Astrocyte (in vitro differentiated cells and primary cell): ENCODE measurements around the gene MYCBP2. TPM values are rescaled to one million over a fixed set of nuclear protein-coding genes. Genes with fewer than 3 reads are reported as not detected.

Experiments used
- DNase-seq: peaks from one replicate; pipeline ENCODE4 v3.0.0-alpha.2; 2010; ENCODE audit warnings: low read depth
- FAIRE-seq: peaks from 2 replicates; lab custom pipeline; 2011; peaks lifted over from hg19 to GRCh38; lab: Jason Lieb, UNC
- H2AFZ ChIP-seq: 2 replicates; pipeline ENCODE4 v1.6.0; 2012; ENCODE audit warnings: low read depth, low read length, inconsistent platforms
- H3K27ac ChIP-seq: 2 replicates; pipeline ENCODE4 v1.5.1; 2011; ENCODE audit warnings: low read depth, low read length, inconsistent platforms
- H3K27me3 ChIP-seq: 2 replicates; pipeline ENCODE4 v1.6.0; 2011; ENCODE audit warnings: low read length, inconsistent platforms; ENCODE audit not compliant: insufficient read depth
- H3K36me3 ChIP-seq: 2 replicates; pipeline ENCODE4 v1.5.1; 2011; ENCODE audit warnings: low read length, inconsistent platforms; ENCODE audit not compliant: insufficient read depth
- H3K4me1 ChIP-seq: 2 replicates; pipeline ENCODE4 v1.5.1; 2011; ENCODE audit warnings: low read length, inconsistent platforms; ENCODE audit not compliant: insufficient read depth
- H3K4me2 ChIP-seq: 2 replicates; pipeline ENCODE4 v1.6.0; 2012; ENCODE audit warnings: low read length, inconsistent platforms
- H3K4me3 ChIP-seq: 2 replicates; pipeline ENCODE4 v1.5.1; 2011; ENCODE audit warnings: low read depth, mild to moderate bottlenecking, low read length, inconsistent platforms; ENCODE audit not compliant: insufficient read depth
- H3K79me2 ChIP-seq: 2 replicates; pipeline ENCODE4 v1.6.0; 2012; ENCODE audit warnings: mild to moderate bottlenecking, low read length, inconsistent platforms; ENCODE audit not compliant: insufficient read depth
- H3K9ac ChIP-seq: 2 replicates; pipeline ENCODE4 v1.6.0; 2012; ENCODE audit warnings: mild to moderate bottlenecking, low read length, inconsistent platforms
- H3K9me3 ChIP-seq: 2 replicates; pipeline ENCODE4 v1.5.1; 2012; ENCODE audit warnings: low read depth, mild to moderate bottlenecking, low read length, inconsistent platforms; ENCODE audit not compliant: insufficient read depth
- H4K20me1 ChIP-seq: 2 replicates; pipeline ENCODE4 v1.6.0; 2012; ENCODE audit warnings: low read length, inconsistent platforms; ENCODE audit not compliant: insufficient read depth
- H3K27ac Mint-ChIP-seq: one replicate; pipeline ENCODE4 v1.8.0; 2021; ENCODE audit warnings: mild to moderate bottlenecking, mixed read lengths; ENCODE audit not compliant: unreplicated experiment
- H3K27me3 Mint-ChIP-seq: one replicate; pipeline ENCODE4 v1.8.0; 2021; ENCODE audit warnings: low read depth, mixed read lengths; ENCODE audit not compliant: unreplicated experiment
- H3K36me3 Mint-ChIP-seq: one replicate; pipeline ENCODE4 v1.8.0; 2021; ENCODE audit warnings: low read depth, mixed read lengths; ENCODE audit not compliant: unreplicated experiment
- H3K4me1 Mint-ChIP-seq: one replicate; pipeline ENCODE4 v1.8.0; 2021; ENCODE audit warnings: low read depth, mixed read lengths; ENCODE audit not compliant: unreplicated experiment
- H3K4me3 Mint-ChIP-seq: one replicate; pipeline ENCODE4 v1.8.0; 2021; ENCODE audit warnings: mild to moderate bottlenecking, moderate library complexity, mixed read lengths; ENCODE audit not compliant: unreplicated experiment
- H3K9me3 Mint-ChIP-seq: one replicate; pipeline ENCODE4 v1.8.0; 2021; ENCODE audit warnings: mild to moderate bottlenecking, mixed read lengths; ENCODE audit not compliant: unreplicated experiment
- EZH2 ChIP-seq: IDR thresholded peaks from 2 replicates; pipeline ENCODE4 v1.6.1; 2012; ENCODE audit warnings: mild to moderate bottlenecking, low read length, inconsistent platforms; ENCODE audit not compliant: insufficient read depth
- total RNA-seq: library from RNA; stranded (reverse); gene quantifications from 2 replicates; pipeline ENCODE4 v1.2.1, GENCODE V29; 2021
- TF ChIP-seq, protein P1 (sequence below): IDR thresholded peaks from 2 replicates; pipeline ENCODE4 v1.5.1; 2011; ENCODE audit warnings: low read depth, mild to moderate bottlenecking, inconsistent platforms, low read length, moderate library complexity; ENCODE audit not compliant: insufficient read depth

The MYCBP2 gene
- total RNA-seq, 1 donor from 2014 or later = 72.3 TPM

DNA sequence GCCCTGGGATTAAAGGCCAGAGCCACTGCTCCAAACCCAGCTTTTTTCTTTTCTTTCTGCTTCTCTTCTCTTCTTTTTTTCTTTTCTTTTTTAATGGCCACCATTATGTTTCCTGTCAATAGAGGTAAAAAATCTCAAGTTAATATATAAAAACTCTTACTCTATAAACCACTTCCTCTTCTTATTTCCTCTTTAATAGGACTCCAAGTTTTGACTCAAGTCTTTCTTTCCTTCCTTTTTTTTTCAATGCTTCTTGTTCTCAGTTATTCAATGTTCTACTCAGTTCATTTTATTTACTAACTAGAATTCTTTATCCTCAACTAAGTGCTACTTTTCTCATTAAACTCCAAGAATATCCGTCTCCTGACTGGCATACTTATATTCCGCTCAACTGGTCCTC is 27.1 kb upstream of the MYCBP2 start:
- H3K4me3 Mint-ChIP-seq = no peak overlapping the region
- no peak overlapping the region for H3K27ac Mint-ChIP-seq
- no peaks in the 10 kb centered on the region for H3K9me3 ChIP-seq
- no peaks in the 10 kb centered on the region for H3K36me3 ChIP-seq
- FAIRE-seq = no peak
- H3K36me3 Mint-ChIP-seq = no peaks in the 10 kb centered on the region
- no peak overlapping the region for H3K27ac ChIP-seq
- TF ChIP-seq EZH2 = no peak
- TF ChIP-seq, protein P1, sequence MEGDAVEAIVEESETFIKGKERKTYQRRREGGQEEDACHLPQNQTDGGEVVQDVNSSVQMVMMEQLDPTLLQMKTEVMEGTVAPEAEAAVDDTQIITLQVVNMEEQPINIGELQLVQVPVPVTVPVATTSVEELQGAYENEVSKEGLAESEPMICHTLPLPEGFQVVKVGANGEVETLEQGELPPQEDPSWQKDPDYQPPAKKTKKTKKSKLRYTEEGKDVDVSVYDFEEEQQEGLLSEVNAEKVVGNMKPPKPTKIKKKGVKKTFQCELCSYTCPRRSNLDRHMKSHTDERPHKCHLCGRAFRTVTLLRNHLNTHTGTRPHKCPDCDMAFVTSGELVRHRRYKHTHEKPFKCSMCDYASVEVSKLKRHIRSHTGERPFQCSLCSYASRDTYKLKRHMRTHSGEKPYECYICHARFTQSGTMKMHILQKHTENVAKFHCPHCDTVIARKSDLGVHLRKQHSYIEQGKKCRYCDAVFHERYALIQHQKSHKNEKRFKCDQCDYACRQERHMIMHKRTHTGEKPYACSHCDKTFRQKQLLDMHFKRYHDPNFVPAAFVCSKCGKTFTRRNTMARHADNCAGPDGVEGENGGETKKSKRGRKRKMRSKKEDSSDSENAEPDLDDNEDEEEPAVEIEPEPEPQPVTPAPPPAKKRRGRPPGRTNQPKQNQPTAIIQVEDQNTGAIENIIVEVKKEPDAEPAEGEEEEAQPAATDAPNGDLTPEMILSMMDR = no peak
- no peak overlapping the region for H2AFZ ChIP-seq
- H3K9ac ChIP-seq = no peak overlapping the region
- H3K4me1 Mint-ChIP-seq = no peaks in the 10 kb centered on the region
- H4K20me1 ChIP-seq = no peaks in the 10 kb centered on the region
- no peaks in the 10 kb centered on the region for H3K27me3 ChIP-seq
- H3K27me3 Mint-ChIP-seq = peaks cover 2% of the 10 kb centered on the region
- no peak overlapping the region for H3K4me2 ChIP-seq
- peaks cover 5% of the 10 kb centered on the region for H3K9me3 Mint-ChIP-seq
- no peak overlapping the region for H3K4me3 ChIP-seq
- H3K4me1 ChIP-seq = no peaks in the 10 kb centered on the region
- DNase-seq = no peak
- H3K79me2 ChIP-seq = no peaks in the 10 kb centered on the region

DNA sequence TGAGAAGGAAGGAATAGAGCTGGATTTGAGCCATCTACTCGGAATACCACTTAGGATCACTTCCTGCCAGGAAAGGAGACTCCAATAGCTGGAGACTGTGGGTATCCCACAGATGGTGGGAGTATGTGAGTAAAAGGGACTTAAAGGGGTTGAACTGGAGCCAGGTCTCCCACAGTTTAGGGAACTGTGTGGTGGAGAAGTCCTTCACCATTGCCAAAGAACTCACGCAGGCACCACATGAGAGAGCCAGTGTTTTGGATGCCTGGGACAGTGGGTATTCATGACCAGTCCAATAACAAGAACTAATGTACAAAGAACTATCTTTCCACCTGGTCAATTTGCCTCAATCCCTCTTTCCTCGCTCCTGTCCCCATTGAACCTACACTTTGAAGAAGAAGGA is 24.4 kb upstream of the MYCBP2 start:
- Histone ChIP-seq H3K4me1 (no peaks in the 10 kb centered on the region), H3K27me3 (no peaks in the 10 kb centered on the region), H3K27ac (no peak overlapping the region), H4K20me1 (no peaks in the 10 kb centered on the region), H2AFZ (no peak overlapping the region), H3K4me2 (no peak overlapping the region), H3K4me3 (no peak overlapping the region), H3K79me2 (no peaks in the 10 kb centered on the region), H3K36me3 (no peaks in the 10 kb centered on the region), H3K9me3 (no peaks in the 10 kb centered on the region), H3K9ac (no peak overlapping the region)
- DNase-seq (peak; percentile 3), FAIRE-seq (no peak)
- H3K27ac Mint-ChIP-seq = no peak overlapping the region
- no peak overlapping the region for H3K4me3 Mint-ChIP-seq
- H3K4me1 Mint-ChIP-seq = no peaks in the 10 kb centered on the region
- H3K9me3 Mint-ChIP-seq = peaks cover 5% of the 10 kb centered on the region
- H3K27me3 Mint-ChIP-seq = peaks cover 2% of the 10 kb centered on the region
- TF ChIP-seq EZH2 = no peak
- TF ChIP-seq, protein P1 = no peak
- no peaks in the 10 kb centered on the region for H3K36me3 Mint-ChIP-seq

DNA sequence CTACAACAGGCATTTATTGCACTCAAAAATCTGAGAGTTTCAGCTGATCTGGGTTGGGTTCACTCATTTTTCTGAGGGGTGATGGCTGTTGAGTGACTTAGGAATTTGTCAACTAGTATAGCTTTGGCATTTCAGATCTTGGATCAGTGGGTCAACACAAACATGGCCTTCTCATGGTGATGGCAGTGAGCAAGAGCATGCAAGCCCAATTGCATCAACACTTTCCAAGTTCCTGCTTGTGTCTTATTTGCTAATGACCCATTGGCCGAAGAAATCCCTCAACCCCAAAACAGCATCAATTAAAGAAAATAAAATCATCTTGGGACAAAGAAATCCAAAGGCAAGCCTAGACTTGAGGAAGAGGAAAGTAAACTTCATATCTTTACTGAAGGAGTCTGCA is 23.9 kb upstream of the MYCBP2 start:
- H3K4me2 ChIP-seq = no peak overlapping the region
- no peak overlapping the region for H3K9ac ChIP-seq
- peaks cover 5% of the 10 kb centered on the region for H3K9me3 Mint-ChIP-seq
- no peaks in the 10 kb centered on the region for H3K36me3 ChIP-seq
- H3K4me1 Mint-ChIP-seq = no peaks in the 10 kb centered on the region
- no peaks in the 10 kb centered on the region for H4K20me1 ChIP-seq
- no peaks in the 10 kb centered on the region for H3K9me3 ChIP-seq
- no peaks in the 10 kb centered on the region for H3K27me3 ChIP-seq
- no peak for DNase-seq
- H3K27me3 Mint-ChIP-seq = peaks cover 2% of the 10 kb centered on the region
- no peak overlapping the region for H3K27ac Mint-ChIP-seq
- no peak overlapping the region for H3K4me3 Mint-ChIP-seq
- H3K79me2 ChIP-seq = no peaks in the 10 kb centered on the region
- H2AFZ ChIP-seq = no peak overlapping the region
- H3K27ac ChIP-seq = no peak overlapping the region
- TF ChIP-seq EZH2 = no peak
- TF ChIP-seq, protein P1 = no peak
- H3K36me3 Mint-ChIP-seq = no peaks in the 10 kb centered on the region
- FAIRE-seq = no peak
- no peaks in the 10 kb centered on the region for H3K4me1 ChIP-seq
- no peak overlapping the region for H3K4me3 ChIP-seq
